WTC11 (cell line): Measurements from ENCODE around the gene SGF29. TPM values are rescaled to one million over a fixed set of nuclear protein-coding genes. Genes with fewer than 3 reads are reported as not detected.
A peak's percentile ranks its signal among the peaks of the same experiment; 100 is the strongest.

Experiments
- ATAC-seq: fragments of 200-7000 bp; cut with Tn5 transposase; 2 replicates; pipeline ENCODE4 v1.10.0; 2021; ENCODE audit warnings: mild to moderate bottlenecking, moderate library complexity
- CTCF ChIA-PET: fragments of 300-600 bp; sonication (Branson Sonifier 250); formaldehyde crosslinking; loops from one replicate; lab custom pipeline; 2021; ENCODE audit warnings: antibody characterized with exemption; lab: Charles Lee
- POLR2A ChIA-PET: fragments of 350-600 bp; sonication (Branson Sonifier 250); formaldehyde crosslinking; loops from one replicate; lab custom pipeline; 2021; ENCODE audit warnings: antibody characterized with exemption; lab: Charles Lee
- DNase-seq: peaks from one replicate; pipeline ENCODE4 v3.0.0; 2021; ENCODE audit warnings: low spot score
- H3K27ac Mint-ChIP-seq: 2 replicates; pipeline ENCODE4 v1.8.0; 2021; ENCODE audit warnings: mixed read lengths
- H3K27me3 Mint-ChIP-seq: 2 replicates; pipeline ENCODE4 v1.8.0; 2021; ENCODE audit warnings: low read depth, mild to moderate bottlenecking, moderate library complexity, mixed read lengths
- H3K36me3 Mint-ChIP-seq: 2 replicates; pipeline ENCODE4 v1.8.0; 2021; ENCODE audit warnings: mixed read lengths
- H3K4me1 Mint-ChIP-seq: 2 replicates; pipeline ENCODE4 v1.8.0; 2022; ENCODE audit warnings: mixed read lengths
- H3K4me3 Mint-ChIP-seq: 2 replicates; pipeline ENCODE4 v1.8.0; 2021; ENCODE audit warnings: mild to moderate bottlenecking, moderate library complexity, mixed read lengths
- H3K9me3 Mint-ChIP-seq: 2 replicates; pipeline ENCODE4 v1.8.0; 2021; ENCODE audit warnings: mixed read lengths
- ELF4 ChIP-seq: sonication (generic); formaldehyde crosslinking; IDR thresholded peaks from 2 replicates; pipeline ENCODE4 v1.8.1; 2022; ENCODE audit warnings: low read depth, mild to moderate bottlenecking, moderate library complexity, missing genetic modification reagents
- ESRRA ChIP-seq: sonication (generic); formaldehyde crosslinking; IDR thresholded peaks from 2 replicates; pipeline ENCODE4 v1.8.1; 2022; ENCODE audit warnings: mild to moderate bottlenecking, missing genetic modification reagents, borderline replicate concordance
- FOXK1 ChIP-seq: sonication (generic); formaldehyde crosslinking; IDR thresholded peaks from 2 replicates; pipeline ENCODE4 v1.8.0; 2022; ENCODE audit warnings: mild to moderate bottlenecking, moderate library complexity, missing genetic modification reagents
- HMGA2 ChIP-seq: fragments of 250-450 bp; sonication (Bioruptor Pico); IDR thresholded peaks from 2 replicates; pipeline ENCODE4 v1.4.0; 2021; ENCODE audit warnings: mild to moderate bottlenecking, moderate library complexity
- NR3C1 ChIP-seq: sonication (generic); formaldehyde crosslinking; conservative IDR thresholded peaks from 2 replicates; pipeline ENCODE4 v1.8.1; 2023; ENCODE audit warnings: low read depth, mild to moderate bottlenecking, missing genetic modification reagents
- PRRX2 ChIP-seq: fragments of 250-450 bp; sonication (Bioruptor Pico); IDR thresholded peaks from 2 replicates; pipeline ENCODE4 v1.8.0; 2021; ENCODE audit warnings: mild to moderate bottlenecking
- total RNA-seq: library from RNA; stranded (reverse); gene quantifications from 3 replicates; pipeline ENCODE4 v1.2.3, GENCODE V29; 2021
- TF ChIP-seq, protein P1 (sequence below): sonication (generic); formaldehyde crosslinking; IDR thresholded peaks from 2 replicates; pipeline ENCODE4 v1.8.1; 2022; ENCODE audit warnings: low read depth, mild to moderate bottlenecking, moderate library complexity, missing genetic modification reagents, borderline replicate concordance
- TF ChIP-seq, protein P2 (sequence below): sonication (generic); formaldehyde crosslinking; IDR thresholded peaks from 2 replicates; pipeline ENCODE4 v1.8.1; 2023; ENCODE audit warnings: mild to moderate bottlenecking, missing genetic modification reagents
- TF ChIP-seq, protein P3 (sequence below): sonication (generic); formaldehyde crosslinking; IDR thresholded peaks from 2 replicates; pipeline ENCODE4 v1.8.1; 2022; ENCODE audit warnings: missing genetic modification reagents, borderline replicate concordance
- TF ChIP-seq, protein P4 (sequence below): sonication (generic); formaldehyde crosslinking; IDR thresholded peaks from 2 replicates; pipeline ENCODE4 v1.8.1; 2023; ENCODE audit warnings: mild to moderate bottlenecking, missing genetic modification reagents, moderate library complexity

Gene SGF29
- total RNA-seq, 1 experiment from 2014 or later = 15.0 TPM

DNA sequence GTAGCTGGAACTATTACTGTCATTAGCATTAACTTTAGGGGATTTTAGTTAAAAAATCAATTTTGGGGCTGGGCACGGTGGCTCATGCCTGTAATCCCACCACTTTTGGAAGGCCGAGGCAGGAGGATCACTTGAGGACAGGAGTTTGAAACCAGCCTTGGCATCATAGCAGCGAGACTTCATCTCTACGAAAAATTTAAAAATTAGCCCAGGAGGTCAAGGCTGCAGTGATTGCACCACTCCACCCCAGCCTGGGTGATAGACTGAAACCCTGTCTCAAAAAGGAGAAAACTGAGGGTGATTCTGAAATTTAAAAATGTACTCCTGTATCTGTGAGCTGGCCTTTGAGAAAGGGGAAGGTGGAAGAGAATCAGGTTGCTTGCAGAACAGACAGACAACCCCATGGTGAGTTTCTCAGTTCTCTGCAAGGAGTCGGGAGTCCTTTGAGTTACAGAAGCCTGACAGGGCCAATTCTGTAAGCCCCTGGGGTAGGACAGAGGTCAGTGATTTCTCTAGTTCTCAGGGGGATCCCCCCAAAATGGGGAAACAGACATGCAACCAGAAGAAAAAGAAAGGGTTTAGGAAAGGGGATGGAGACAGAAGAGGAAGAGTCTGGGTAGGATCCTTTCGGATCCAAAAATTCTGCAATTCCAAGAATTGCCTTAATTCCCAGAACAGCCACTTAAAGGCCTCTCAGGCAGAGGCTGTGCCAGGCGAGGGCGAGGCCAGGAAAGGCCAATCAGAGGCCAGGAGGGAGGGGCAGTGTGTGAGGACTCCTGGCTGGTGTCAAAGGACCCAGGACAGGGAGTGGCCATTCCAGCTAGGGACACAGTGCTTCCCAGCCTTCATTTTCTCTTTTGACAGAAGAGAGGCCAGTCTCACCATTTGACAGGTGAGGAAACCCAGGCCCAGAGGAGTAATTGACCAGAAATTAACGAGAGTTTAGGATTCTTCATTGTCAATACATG is 21.7 kb upstream of the SGF29 start:
- POLR2A ChIA-PET = no interaction called here
- ATAC-seq (peak; percentile 100), DNase-seq (peak; percentile 69)
- H3K36me3 Mint-ChIP-seq = no peaks in the 10 kb centered on the region
- no peaks in the 10 kb centered on the region; the same call in 1 of the 2 replicates for H3K27me3 Mint-ChIP-seq
- no peaks in the 10 kb centered on the region for H3K9me3 Mint-ChIP-seq
- peak overlapping the region; percentile 38 for H3K27ac Mint-ChIP-seq
- peaks cover 9% of the 10 kb centered on the region for H3K4me1 Mint-ChIP-seq
- TF ChIP-seq NR3C1 (CRISPR knock-in tag) = no peak
- CTCF ChIA-PET = interaction anchor here (0.9 kb wide), 1 partner anchor 210 kb away, joined by 3 read pairs; no protein-coding TSS in a partner anchor
- no peak overlapping the region for H3K4me3 Mint-ChIP-seq

DNA sequence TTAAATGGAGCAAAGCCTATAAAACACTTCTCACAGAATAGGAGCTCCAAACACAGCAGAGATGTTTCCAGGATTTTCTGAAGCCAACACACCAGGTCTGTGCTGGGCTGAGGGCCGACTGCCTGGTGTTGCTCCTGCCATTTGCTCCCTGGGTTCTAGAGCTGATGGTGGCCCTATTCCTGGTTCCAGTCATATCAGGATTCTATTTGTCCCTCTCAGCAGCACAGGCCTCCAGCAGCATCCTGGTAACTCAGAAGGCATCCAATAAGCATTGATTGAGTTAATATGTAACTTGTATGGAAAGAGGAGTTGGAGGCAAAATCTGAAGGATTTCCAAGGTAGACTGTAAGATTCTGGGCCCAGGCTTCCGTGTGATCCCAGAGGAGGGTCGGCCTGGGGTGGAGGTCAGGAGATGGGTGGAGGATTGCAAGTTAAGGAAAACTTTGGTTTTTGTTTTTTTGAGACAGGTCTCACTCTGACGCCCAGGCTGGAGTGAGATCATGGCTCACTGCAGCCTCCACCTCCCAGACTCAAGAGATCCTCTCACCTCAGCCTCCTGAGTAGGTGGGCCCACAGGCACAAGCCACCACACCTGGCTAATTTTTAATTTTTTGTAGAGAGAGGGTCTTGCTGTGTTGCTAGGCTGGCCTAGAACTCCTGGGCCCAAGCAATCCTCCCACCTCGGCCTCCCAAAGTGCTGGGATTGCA is 20.6 kb upstream of the SGF29 start:
- Mint-ChIP-seq H3K4me1 (peaks cover 9% of the 10 kb centered on the region), H3K9me3 (no peaks in the 10 kb centered on the region), H3K27me3 (no peaks in the 10 kb centered on the region; the same call in 1 of the 2 replicates), H3K4me3 (no peak overlapping the region), H3K36me3 (no peaks in the 10 kb centered on the region), H3K27ac (no peak overlapping the region)
- TF ChIP-seq, protein P1, sequence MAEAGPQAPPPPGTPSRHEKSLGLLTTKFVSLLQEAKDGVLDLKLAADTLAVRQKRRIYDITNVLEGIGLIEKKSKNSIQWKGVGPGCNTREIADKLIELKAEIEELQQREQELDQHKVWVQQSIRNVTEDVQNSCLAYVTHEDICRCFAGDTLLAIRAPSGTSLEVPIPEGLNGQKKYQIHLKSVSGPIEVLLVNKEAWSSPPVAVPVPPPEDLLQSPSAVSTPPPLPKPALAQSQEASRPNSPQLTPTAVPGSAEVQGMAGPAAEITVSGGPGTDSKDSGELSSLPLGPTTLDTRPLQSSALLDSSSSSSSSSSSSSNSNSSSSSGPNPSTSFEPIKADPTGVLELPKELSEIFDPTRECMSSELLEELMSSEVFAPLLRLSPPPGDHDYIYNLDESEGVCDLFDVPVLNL (CRISPR knock-in tag) = no peak
- DNase-seq (no peak), ATAC-seq (no peak)
- POLR2A ChIA-PET = no interaction called here
- CTCF ChIA-PET = no interaction called here

DNA sequence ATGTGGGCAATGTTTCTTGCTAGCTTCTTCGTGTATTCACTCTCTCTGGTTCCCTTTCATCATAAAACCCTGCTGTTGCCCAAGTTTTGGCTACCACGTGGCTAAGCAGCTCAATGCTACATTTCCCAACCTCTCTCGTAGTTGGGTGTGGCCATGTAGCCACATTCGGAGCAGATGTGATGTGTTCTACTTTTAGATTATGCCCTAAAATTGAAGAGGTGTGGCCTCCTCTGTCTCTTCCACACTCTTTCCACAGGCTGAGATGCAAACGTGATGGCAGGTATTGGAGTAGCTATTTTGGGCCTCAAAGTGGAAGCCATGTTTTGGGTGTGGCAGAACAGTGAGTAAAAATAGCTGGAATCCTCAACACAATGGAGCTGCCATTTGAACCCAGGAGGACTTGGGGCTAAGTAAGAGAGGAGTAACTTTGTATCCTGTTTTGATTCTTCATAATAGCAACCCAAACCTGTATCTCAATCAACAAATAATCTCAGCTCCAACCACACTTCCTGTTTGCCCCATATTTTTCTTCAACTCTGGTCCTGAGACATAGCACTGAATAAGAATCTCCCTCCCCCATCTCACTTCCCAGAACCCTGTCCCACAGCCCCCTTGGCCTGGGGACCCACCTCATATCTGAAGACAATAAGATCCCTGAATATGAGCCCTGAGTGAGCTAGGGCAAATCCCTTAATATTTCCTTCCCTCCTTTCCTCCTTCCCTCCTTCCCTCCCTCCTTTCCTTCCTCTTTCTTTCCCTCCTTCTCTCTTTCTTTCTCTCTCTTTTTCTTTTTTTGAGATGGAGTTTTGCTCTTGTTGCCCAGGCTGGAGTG is 19.0 kb upstream of the SGF29 start:
- no peak overlapping the region for H3K4me3 Mint-ChIP-seq
- peaks cover 9% of the 10 kb centered on the region for H3K4me1 Mint-ChIP-seq
- DNase-seq = no peak
- H3K9me3 Mint-ChIP-seq = no peaks in the 10 kb centered on the region
- ATAC-seq = no peak
- TF ChIP-seq, protein P2, sequence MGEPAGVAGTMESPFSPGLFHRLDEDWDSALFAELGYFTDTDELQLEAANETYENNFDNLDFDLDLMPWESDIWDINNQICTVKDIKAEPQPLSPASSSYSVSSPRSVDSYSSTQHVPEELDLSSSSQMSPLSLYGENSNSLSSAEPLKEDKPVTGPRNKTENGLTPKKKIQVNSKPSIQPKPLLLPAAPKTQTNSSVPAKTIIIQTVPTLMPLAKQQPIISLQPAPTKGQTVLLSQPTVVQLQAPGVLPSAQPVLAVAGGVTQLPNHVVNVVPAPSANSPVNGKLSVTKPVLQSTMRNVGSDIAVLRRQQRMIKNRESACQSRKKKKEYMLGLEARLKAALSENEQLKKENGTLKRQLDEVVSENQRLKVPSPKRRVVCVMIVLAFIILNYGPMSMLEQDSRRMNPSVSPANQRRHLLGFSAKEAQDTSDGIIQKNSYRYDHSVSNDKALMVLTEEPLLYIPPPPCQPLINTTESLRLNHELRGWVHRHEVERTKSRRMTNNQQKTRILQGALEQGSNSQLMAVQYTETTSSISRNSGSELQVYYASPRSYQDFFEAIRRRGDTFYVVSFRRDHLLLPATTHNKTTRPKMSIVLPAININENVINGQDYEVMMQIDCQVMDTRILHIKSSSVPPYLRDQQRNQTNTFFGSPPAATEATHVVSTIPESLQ (CRISPR knock-in tag) = no peak
- no peak for TF ChIP-seq HMGA2 (CRISPR knock-in tag)
- TF ChIP-seq ESRRA (CRISPR knock-in tag) = no peak
- TF ChIP-seq, protein P3, sequence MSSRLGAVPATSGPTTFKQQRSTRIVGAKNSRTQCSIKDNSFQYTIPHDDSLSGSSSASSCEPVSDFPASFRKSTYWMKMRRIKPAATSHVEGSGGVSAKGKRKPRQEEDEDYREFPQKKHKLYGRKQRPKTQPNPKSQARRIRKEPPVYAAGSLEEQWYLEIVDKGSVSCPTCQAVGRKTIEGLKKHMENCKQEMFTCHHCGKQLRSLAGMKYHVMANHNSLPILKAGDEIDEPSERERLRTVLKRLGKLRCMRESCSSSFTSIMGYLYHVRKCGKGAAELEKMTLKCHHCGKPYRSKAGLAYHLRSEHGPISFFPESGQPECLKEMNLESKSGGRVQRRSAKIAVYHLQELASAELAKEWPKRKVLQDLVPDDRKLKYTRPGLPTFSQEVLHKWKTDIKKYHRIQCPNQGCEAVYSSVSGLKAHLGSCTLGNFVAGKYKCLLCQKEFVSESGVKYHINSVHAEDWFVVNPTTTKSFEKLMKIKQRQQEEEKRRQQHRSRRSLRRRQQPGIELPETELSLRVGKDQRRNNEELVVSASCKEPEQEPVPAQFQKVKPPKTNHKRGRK = 0 out of 2 replicates have a peak, but pooled peaks have one; percentile 5
- TF ChIP-seq FOXK1 (CRISPR knock-in tag) = no peak
- no peak for TF ChIP-seq ELF4 (CRISPR knock-in tag)
- TF ChIP-seq PRRX2 (CRISPR knock-in tag) = no peak
- TF ChIP-seq, protein P4, sequence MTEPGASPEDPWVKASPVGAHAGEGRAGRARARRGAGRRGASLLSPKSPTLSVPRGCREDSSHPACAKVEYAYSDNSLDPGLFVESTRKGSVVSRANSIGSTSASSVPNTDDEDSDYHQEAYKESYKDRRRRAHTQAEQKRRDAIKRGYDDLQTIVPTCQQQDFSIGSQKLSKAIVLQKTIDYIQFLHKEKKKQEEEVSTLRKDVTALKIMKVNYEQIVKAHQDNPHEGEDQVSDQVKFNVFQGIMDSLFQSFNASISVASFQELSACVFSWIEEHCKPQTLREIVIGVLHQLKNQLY (CRISPR knock-in tag) = no peak
- TF ChIP-seq, all 79 proteins: peak for 1
- H3K27me3 Mint-ChIP-seq = no peaks in the 10 kb centered on the region; the same call in 1 of the 2 replicates
- no peaks in the 10 kb centered on the region for H3K36me3 Mint-ChIP-seq
- POLR2A ChIA-PET = no interaction called here
- CTCF ChIA-PET = interaction anchor here (0.7 kb wide), 1 partner anchor 218 kb away, joined by 3 read pairs; no protein-coding TSS in a partner anchor
- no peak overlapping the region for H3K27ac Mint-ChIP-seq
